ENCODE data around the gene PAQR7.

Gene PAQR7

DNA sequence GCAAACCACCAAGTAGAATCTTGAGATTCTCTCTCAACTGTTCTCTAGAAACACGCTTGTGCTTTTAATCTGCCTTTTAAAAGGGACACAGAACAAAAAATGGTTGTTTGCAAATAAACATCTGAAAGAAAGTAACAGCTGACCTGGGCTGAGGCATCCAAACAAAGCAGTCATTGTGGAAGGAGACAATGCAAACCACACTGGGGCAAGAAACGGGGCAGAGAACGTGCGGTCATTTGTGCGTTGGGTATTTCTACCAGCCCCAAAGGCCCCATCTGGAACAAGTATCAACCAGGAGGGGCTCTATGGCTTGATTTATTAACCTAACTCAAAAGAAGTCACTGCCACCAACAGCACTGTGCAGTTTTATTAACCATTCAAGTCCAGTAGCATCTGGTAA lies 24.7 kb upstream of the PAQR7 start:
- DNase-seq: no peak

GRCh38 chr1:25899792-25900191 lies 24.3 kb upstream of the PAQR7 start:
- no peak for DNase-seq

- DNase-seq: no peak
Observed at GRCh38 chr1:25898223-25899015, 22.9 kb upstream of the PAQR7 start.

- DNase-seq: no peak
Observed at GRCh38 chr1:25897754-25898153, 22.2 kb upstream of the PAQR7 start.

DNA sequence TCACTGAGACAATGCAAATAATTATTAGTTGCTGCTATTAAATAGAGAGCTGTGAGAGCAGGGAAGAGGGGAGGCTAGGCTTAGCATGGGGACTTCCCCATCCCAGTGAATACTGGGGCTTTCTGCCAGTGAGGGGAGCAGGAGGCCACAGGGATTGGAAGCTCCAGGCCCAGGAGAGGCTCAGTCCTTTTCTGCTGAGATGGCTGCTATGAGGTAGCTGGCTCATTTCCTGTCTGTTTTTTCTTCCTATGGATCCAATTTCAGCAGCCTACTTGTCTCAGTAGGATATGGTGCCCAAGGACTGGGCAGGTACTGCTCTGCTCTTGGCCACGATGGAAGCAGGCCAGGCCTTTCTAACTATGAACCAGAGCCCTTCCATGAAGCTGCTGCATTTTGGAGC lies 20.8 kb upstream of the PAQR7 start:
- no peak for DNase-seq

- DNase-seq: peak; percentile 84
Observed at GRCh38 chr1:25895365-25895990, 20.0 kb upstream of the PAQR7 start.

DNA sequence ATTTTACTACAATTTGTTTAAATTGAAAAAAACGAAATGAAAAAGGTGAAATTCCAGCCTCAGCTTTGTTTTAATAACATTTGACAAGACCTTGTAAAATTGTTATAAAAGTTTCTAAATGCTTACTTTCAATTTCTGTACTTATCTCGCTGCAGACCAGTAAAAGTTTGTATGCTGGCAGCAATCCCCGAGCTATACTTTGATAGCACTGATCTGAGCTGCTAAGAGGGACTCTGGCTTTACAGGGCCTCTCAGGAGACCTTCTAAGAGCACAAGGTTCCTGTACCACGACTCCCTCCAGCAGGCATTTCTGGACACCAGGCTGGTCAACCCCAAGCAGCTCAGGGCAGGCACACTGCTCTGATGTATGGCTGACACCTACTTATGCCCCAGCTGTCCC lies 17.6 kb upstream of the PAQR7 start:
- DNase-seq: no peak

GRCh38 chr1:25891606-25892005 lies 16.1 kb upstream of the PAQR7 start:
- DNase-seq: no peak

DNA sequence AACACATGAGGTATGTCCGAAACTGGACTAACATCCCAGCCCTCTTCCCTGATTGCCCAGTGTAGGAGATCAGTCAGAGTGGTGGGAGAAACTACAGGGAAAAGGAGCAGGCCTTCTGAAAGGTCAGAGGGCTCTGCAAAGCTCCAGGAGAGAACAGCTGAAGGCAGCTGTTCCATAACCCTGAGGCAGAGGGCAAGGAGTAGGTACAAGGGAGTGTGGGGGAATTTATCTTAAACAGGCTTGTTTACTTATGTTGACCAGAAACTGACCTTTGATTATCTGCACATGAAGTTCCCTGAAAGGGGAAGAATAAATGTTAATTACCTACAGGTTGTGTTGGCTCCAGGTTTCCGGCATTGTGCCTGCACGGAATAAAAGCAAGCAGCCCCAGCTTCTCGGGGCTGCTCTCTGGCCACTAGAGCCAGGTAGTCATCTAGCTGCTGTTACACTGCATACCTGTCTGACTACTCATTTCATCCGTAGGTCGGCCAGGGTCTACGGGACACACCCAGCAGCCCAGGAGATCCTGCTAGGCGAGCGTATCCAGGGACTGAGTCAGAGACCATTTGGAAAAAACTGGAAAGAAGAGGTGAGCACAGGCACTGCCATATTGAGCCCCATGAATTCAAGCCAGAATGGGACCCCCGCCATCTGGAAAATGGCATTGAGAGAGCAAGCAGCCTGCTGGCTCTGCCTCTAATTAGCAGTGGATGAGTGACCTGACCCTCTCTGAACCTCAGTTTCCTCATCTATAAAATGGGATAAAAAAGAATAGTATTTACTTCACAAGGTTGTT lies 14.9 kb upstream of the PAQR7 start:
- DNase-seq: no peak

GRCh38 chr1:25889470-25889869 lies 14.0 kb upstream of the PAQR7 start:
- no peak for DNase-seq

DNA sequence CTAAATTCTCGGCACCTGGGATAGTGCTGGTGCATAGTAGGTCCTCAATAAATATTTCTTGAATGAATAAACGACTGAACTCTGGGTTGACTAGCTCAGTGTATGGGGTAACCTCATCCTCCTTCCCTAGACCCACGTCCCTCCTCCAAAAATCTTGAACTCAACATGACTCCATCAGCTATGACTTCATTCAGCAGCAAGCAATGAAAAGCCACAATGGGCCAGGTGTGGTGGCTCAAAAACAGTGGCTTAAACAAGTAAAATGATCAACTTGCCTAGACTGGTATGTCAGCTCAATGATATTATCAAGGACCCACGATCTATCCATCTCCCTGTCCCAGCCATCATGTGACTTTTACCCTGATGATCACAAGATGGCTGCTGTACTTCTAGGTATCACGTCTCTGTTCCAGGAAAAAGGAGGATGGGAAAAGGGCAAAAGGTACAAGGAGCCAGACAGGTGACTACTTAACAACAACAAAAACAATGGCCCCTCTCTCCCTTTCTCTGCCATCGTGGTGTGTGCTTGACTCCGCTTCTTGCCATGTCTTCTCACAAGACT lies 13.0 kb upstream of the PAQR7 start:
- no peak for DNase-seq

DNA sequence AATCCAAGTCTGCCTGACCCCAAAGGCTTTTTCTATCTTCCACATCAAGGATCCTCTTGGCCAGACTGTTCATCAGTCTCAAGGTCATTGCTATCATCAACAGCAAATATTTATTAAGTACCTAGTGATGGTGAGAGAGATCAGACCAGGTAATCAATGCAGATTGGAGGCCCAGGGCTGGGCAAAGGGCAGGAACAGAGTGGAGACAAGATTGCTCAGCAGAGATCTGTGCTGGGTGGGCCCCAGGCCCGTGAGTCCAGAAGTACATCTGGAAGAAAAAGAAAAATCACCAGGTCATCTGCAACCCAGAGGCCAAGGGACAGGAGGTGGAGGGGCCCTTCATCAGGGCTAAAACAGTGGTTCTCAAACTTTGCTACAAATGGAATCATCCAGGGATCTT lies 10.1 kb upstream of the PAQR7 start:
- DNase-seq: no peak

DNA sequence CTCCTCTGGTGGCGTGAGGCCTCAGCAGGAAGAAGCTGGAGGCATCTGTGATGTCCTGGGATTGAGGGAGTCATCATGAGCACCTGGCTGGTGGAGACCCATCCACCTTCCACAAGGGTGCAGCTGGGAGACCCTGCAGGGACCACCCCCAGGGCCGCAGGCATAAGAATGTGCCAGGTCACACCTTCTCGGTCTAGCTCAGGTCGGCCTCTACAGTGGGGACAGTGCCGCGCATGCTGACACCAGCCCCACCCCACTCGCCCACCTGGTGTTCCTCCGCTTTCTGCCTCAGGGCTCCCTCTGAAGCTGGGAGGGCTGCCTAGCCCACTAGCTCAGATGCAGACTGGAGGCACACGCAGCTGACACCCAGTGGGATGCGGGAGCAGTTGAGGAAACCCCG lies 5.8 kb upstream of the PAQR7 start:
- DNase-seq: no peak

GRCh38 chr1:25880518-25880917 lies 5.0 kb upstream of the PAQR7 start:
- DNase-seq: no peak

DNA sequence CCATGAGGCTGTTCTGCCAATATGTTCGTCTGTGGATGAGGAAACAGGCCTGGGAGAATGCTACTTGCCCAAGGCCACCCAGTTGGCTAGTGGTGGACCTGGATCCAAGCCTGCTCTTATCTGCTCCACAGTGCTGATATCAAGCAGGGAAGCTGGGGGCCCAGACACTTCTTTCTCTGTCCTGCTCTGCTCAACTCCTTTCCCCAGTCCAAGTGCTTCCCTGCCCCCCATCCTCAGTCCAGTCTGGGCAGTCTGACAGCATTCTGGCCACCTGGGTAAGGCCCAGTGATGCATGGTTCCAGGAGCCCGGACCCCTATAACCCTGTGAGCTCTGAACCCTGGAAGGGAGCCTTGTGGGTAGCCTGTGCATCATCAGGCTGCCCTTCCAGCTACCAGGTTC lies 4.2 kb upstream of the PAQR7 start:
- DNase-seq: no peak

- DNase-seq: no peak
Observed at GRCh38 chr1:25878690-25879089, 3.2 kb upstream of the PAQR7 start.

DNA sequence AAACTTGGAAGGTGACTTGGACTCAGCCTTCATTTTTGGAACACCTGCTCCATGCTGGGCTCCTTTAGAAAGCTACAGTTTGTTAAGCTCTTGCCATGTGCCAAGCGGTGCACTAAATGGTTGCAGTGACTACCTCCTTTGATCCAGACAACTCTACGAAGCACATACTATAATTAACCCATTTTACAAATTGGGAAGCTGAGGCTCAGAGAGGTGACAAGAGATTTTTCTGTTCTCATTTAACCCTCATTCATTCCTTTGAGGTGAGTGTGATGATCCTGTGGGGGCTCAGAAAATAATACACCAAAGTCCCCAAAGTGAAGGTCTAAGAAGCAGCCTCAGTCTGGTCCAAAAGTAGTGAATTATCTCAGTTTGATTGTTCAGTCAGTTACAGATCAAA lies 1.6 kb upstream of the PAQR7 start:
- no peak for DNase-seq

DNA sequence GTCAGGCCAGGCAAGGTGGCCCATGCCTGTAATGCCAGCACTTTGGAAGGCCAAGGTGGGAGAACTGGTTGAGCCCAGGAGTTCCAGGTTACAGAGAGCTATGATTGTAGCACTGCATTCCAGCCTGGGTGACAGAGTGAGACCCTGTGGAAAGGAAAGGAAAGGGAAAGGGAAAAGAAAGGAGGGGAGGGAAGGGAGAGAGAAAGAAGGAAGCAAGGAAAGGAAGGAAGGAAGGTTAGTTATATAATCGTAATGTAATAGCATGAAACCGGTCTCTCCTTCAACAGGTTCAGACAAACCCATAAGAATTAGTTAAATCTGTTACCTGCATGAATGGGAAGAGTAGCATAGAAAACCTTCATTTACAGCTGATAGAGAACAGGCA lies 1.2 kb upstream of the PAQR7 start:
- DNase-seq: no peak

DNA sequence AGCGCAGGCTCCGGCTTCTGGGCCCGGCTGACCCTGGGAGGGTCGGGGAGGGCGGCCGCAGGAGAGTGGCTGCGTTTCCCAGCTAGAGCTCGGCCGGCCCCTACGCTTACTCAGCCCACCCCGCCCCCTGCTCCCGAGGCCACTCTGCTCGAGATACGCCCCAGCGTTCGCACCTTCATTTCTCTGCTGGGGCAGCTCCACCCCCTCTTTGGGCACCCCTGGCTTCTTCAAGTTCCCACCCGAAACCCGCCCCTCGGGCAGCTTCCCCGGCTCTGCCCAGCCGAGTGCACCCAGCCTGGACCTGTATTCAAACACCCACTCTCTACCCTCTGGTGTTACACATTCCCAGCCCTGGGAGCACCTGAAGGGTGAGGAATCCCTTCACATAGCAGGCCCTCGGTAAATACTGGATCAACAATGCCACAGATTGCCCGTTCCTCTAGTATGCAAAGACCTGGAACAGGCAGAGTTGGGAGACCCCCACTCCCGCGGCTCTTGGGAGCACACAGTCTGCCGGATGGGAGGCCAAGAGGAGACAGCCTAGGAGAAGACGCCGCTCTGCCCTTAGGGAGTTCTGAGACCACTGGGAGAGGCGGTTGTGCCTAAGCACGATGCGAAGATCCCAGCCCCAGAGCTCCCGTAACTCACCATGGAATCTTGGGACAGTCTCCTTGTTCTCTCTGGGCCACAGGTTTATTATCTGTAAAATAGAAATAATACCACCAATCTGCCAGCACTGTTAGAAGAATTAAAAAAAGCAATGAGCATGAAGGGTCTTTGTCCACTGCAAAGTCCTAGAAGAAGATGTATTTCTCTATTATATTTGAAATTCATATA lies 566 bp upstream of the PAQR7 start:
- DNase-seq: no peak

- no peak for DNase-seq
Observed at GRCh38 chr1:25874635-25875153, 814 bp downstream of the PAQR7 start.

GRCh38 chr1:25874209-25874608 lies 1.3 kb downstream of the PAQR7 start:
- no peak for DNase-seq

GRCh38 chr1:25873120-25873519 lies 2.4 kb downstream of the PAQR7 start:
- DNase-seq: no peak

GRCh38 chr1:25872713-25873112 lies 2.8 kb downstream of the PAQR7 start:
- no peak for DNase-seq
